ENCODE measurements around the gene ZNF524. TPM values are rescaled to one million over a fixed set of nuclear protein-coding genes. Genes with fewer than 3 reads are reported as not detected.

The ZNF524 gene
- total RNA-seq, 1 donor from 2014 or later = 7.9 TPM

DNA sequence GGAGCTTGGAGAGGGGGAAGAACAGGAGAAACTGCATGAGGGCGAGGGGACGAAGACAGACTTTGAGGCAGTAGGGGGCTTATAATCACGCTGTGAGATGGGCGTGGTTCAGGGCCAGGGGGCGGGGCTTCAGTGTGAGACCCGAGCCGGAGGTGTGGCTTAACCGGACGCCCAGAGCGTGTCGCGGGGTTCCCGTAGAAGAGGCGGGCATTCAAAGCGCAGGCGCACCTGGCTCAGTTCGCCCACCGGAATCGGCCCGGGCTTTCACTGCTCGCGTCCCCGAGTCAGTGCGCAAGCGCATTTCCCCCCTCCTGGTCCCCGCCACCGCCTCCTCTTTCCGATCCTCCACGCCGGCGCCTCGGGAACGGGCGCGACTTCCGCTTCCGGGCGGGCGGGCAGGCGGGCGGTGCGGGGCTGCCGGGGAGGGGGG, 5.1 kb downstream of the ZNF524 start:
- peak overlapping the region; percentile 96 for H3K27ac Mint-ChIP-seq
- H3K27me3 Mint-ChIP-seq = no peaks in the 10 kb centered on the region
- peaks cover 7% of the 10 kb centered on the region for H3K36me3 Mint-ChIP-seq (ENCODE audit: insufficient read depth)
- TF ChIP-seq, protein P1, sequence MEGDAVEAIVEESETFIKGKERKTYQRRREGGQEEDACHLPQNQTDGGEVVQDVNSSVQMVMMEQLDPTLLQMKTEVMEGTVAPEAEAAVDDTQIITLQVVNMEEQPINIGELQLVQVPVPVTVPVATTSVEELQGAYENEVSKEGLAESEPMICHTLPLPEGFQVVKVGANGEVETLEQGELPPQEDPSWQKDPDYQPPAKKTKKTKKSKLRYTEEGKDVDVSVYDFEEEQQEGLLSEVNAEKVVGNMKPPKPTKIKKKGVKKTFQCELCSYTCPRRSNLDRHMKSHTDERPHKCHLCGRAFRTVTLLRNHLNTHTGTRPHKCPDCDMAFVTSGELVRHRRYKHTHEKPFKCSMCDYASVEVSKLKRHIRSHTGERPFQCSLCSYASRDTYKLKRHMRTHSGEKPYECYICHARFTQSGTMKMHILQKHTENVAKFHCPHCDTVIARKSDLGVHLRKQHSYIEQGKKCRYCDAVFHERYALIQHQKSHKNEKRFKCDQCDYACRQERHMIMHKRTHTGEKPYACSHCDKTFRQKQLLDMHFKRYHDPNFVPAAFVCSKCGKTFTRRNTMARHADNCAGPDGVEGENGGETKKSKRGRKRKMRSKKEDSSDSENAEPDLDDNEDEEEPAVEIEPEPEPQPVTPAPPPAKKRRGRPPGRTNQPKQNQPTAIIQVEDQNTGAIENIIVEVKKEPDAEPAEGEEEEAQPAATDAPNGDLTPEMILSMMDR (IDR thresholded peaks at IDR 0.05; ENCODE audit: unreplicated experiment) = no peak
- H3K4me3 Mint-ChIP-seq (ENCODE audit: low read depth) = peak overlapping the region; percentile 80
- DNase-seq (ENCODE audit: low spot score, unreplicated experiment) = peak; percentile 97
- peaks cover 21% of the 10 kb centered on the region for H3K4me1 Mint-ChIP-seq (ENCODE audit: low read depth)
- no peaks in the 10 kb centered on the region for H3K9me3 Mint-ChIP-seq (ENCODE audit: low read depth)

DNA sequence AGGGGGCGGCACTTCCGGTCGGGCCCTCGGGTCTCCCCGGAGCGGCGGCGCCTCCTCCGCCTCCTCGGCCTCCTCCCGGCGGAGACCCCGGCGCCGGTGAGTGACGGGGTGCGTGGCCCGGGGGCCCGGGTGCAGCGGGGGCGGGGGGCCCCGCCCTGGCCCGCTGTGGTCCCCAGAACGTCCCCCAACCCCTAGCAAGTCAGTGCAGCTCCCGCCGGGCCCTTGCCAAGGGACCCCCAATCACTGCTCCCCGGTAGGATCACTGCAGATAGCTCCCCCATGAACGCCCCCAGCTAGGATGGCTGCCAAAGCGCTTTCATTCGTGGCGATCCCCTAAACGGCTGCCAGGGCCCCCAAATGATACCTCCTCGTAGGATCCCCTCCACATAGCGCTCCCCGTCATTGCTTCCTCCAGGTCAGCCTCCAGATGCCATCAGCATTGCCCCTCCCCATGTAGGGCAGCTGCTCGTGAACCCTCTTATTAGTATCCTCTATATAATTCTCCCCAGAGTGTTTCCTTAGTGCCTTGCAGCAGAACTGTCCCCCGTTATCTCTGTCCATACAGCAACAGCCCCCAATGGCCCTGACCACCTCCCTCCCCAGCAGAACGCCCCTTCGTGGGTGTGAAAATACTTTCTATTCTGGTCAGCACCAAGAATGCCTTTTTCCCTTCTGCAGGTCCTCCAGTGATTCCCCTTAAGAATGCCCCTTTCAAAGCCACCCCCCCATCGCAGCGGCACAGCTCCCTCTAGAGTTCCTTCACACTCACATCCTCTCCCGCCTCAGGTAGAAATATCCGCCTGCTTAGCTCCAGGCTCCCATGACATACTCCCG, 5.8 kb downstream of the ZNF524 start, which contains the start of gene ZNF865:
TSS of gene ZNF865 (plus strand) at position 11 of the 834 bp plus-strand sequence. CDS start 7,972 bp downstream, outside the sequence.
- peak within 1 kb of the TSS; percentile 96 for H3K27ac Mint-ChIP-seq

DNA sequence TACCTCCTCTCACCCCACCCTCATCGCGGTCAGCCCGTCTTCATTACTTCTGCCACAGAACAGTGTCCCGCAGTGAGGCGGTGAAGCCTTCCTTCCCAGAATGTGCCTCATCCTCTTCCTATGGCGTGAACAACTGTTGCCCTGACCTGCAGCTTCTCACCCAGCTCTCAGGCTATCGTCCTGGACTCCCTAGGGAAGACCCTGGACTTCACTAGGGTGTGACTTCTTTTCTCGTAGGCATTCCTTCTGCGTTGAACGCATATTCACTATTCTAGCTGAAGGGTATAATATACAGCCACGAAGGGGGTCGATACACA, 6.3 kb downstream of the ZNF524 start:
- TF ChIP-seq, protein P1 (IDR thresholded peaks at IDR 0.05; ENCODE audit: unreplicated experiment) = no peak
- no peak for DNase-seq (ENCODE audit: low spot score, unreplicated experiment)
- no peaks in the 10 kb centered on the region for H3K9me3 Mint-ChIP-seq (ENCODE audit: low read depth)
- H3K4me1 Mint-ChIP-seq (ENCODE audit: low read depth) = peaks cover 18% of the 10 kb centered on the region
- H3K36me3 Mint-ChIP-seq (ENCODE audit: insufficient read depth) = peaks cover 10% of the 10 kb centered on the region
- no peaks in the 10 kb centered on the region for H3K27me3 Mint-ChIP-seq
- H3K27ac Mint-ChIP-seq = peak overlapping the region; percentile 96
- H3K4me3 Mint-ChIP-seq (ENCODE audit: low read depth) = peak overlapping the region; percentile 97

More for the DNA sequence above, 5.8 kb downstream of the ZNF524 start, which contains the start of gene ZNF865:
- no peak for DNase-seq (ENCODE audit: low spot score, unreplicated experiment)
- Mint-ChIP-seq H3K27me3 (no peaks in the 10 kb centered on the region), H3K36me3 (ENCODE audit: insufficient read depth) (peaks cover 10% of the 10 kb centered on the region), H3K9me3 (ENCODE audit: low read depth) (no peaks in the 10 kb centered on the region), H3K4me1 (ENCODE audit: low read depth) (peaks cover 21% of the 10 kb centered on the region), H3K4me3 (ENCODE audit: low read depth) (peak within 1 kb of the TSS; percentile 97)
- TF ChIP-seq, protein P1 (IDR thresholded peaks at IDR 0.05; ENCODE audit: unreplicated experiment) = peak; percentile 77

DNA sequence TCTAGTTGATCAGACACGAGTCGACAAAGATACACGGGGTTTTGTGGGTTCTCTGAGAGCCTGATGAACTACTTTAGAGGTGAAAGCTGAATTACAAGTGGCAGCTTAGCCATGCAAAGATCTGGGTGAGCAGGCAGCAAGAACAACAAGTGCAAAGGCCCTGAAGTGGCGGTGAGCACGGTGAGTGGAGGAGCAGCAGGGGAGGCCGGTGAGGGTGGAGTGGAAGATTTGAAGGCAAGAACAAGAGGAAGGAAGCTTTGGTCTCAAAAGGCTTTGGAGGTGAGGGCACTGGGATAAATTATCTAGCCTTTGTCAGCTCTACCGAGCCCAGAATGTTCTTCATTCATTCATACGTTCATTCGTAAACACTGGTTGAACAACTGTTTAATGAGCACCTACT, 6.7 kb downstream of the ZNF524 start:
- no peak for DNase-seq (ENCODE audit: low spot score, unreplicated experiment)
- Mint-ChIP-seq H3K27ac (peak overlapping the region; percentile 18), H3K36me3 (ENCODE audit: insufficient read depth) (peaks cover 10% of the 10 kb centered on the region), H3K4me3 (ENCODE audit: low read depth) (peak overlapping the region; percentile 97), H3K27me3 (no peaks in the 10 kb centered on the region), H3K4me1 (ENCODE audit: low read depth) (peaks cover 18% of the 10 kb centered on the region), H3K9me3 (ENCODE audit: low read depth) (no peaks in the 10 kb centered on the region)
- TF ChIP-seq, protein P1 (IDR thresholded peaks at IDR 0.05; ENCODE audit: unreplicated experiment) = no peak

DNA sequence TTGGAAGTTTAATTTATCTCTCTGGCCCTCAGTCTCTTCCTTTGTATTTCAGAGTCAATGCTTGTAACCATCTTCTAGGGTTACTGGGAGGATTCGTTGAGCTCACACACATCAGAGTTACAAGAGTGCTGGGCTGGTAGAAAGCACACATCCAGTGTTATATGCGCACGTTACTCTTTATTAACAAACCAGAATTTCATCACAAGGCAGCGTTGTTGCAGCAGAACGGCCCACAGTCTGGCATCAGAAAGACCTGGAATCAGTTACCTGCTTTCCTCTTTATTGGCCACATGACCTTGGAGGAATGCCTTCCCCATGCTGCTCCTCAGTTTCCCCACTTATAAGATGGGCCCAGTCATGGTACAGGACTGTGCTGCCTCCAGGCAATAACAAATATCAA, 9.2 kb downstream of the ZNF524 start:
- DNase-seq (ENCODE audit: low spot score, unreplicated experiment) = no peak
- TF ChIP-seq, protein P1 (IDR thresholded peaks at IDR 0.05; ENCODE audit: unreplicated experiment) = no peak
- Mint-ChIP-seq H3K27ac (peak overlapping the region; percentile 56), H3K9me3 (ENCODE audit: low read depth) (no peaks in the 10 kb centered on the region), H3K36me3 (ENCODE audit: insufficient read depth) (peaks cover 15% of the 10 kb centered on the region), H3K4me3 (ENCODE audit: low read depth) (no peak overlapping the region), H3K27me3 (no peaks in the 10 kb centered on the region), H3K4me1 (ENCODE audit: low read depth) (peaks cover 18% of the 10 kb centered on the region)
